HepG2 (cell line): ENCODE data around the gene C16orf54. TPM values are rescaled to one million over a fixed set of nuclear protein-coding genes. Genes with fewer than 3 reads are reported as not detected.

ENCODE experiments used
- ARID3A ChIP-seq: IDR thresholded peaks from 2 replicates; pipeline ENCODE4 v1.6.1; 2012; ENCODE audit warnings: low read depth, low read length, improper control_type of control experiment
- HDAC2 ChIP-seq: sonication (generic); formaldehyde crosslinking; IDR thresholded peaks from 2 replicates; pipeline ENCODE4 v1.4.0; 2020; ENCODE audit warnings: missing genetic modification reagents
- MTA1 ChIP-seq: sonication (generic); formaldehyde crosslinking; IDR thresholded peaks from 2 replicates; pipeline ENCODE4 v1.4.0; 2020; ENCODE audit warnings: missing genetic modification reagents, mild to moderate bottlenecking, borderline replicate concordance
- MTERF4 ChIP-seq: sonication (generic); formaldehyde crosslinking; IDR thresholded peaks from 2 replicates; pipeline ENCODE4 v1.8.0; 2023; ENCODE audit warnings: mild to moderate bottlenecking, missing genetic modification reagents
- NFATC3 ChIP-seq: sonication (generic); formaldehyde crosslinking; IDR thresholded peaks from 2 replicates; pipeline ENCODE4 v1.5.1; 2020; ENCODE audit warnings: mild to moderate bottlenecking, missing genetic modification reagents
- NFKBIZ ChIP-seq: IDR thresholded peaks from 2 replicates; pipeline ENCODE4 v1.6.1; 2018; ENCODE audit warnings: missing genetic modification reagents, missing compliant biosample characterization
- PPARG ChIP-seq: conservative IDR thresholded peaks from 2 replicates; pipeline ENCODE4 v1.6.1; 2016; ENCODE audit warnings: missing biosample characterization, missing genetic modification reagents
- TBX3 ChIP-seq: fragments of 450-650 bp; IDR thresholded peaks from 2 replicates; pipeline ENCODE4 v1.6.1; 2017; ENCODE audit warnings: antibody characterized with exemption, mild to moderate bottlenecking, inconsistent platforms, borderline replicate concordance
- ZEB1 ChIP-seq: IDR thresholded peaks from 2 replicates; pipeline ENCODE4 v1.6.1; 2012; ENCODE audit warnings: mild to moderate bottlenecking, low read depth, inconsistent platforms; ENCODE audit not compliant: insufficient replicate concordance
- ZNF234 ChIP-seq: sonication (generic); formaldehyde crosslinking; conservative IDR thresholded peaks from 2 replicates; pipeline ENCODE4 v1.5.1; 2020; ENCODE audit warnings: mild to moderate bottlenecking, missing genetic modification reagents
- ZNF263 ChIP-seq: sonication (generic); formaldehyde crosslinking; IDR thresholded peaks from 2 replicates; pipeline ENCODE4 v1.4.0; 2020; ENCODE audit warnings: missing genetic modification reagents
- ZNF646 ChIP-seq: sonication (generic); formaldehyde crosslinking; IDR thresholded peaks from 2 replicates; pipeline ENCODE4 v1.9.0; 2021; ENCODE audit warnings: mild to moderate bottlenecking, missing genetic modification reagents
- ZNF703 ChIP-seq: sonication (generic); formaldehyde crosslinking; IDR thresholded peaks from 2 replicates; pipeline ENCODE4 v1.5.1; 2020; ENCODE audit warnings: missing genetic modification reagents, mild to moderate bottlenecking, moderate library complexity, borderline replicate concordance
- ZNF781 ChIP-seq: sonication (generic); formaldehyde crosslinking; IDR thresholded peaks from 2 replicates; pipeline ENCODE4 v1.5.1; 2020; ENCODE audit warnings: borderline replicate concordance, mild to moderate bottlenecking, missing genetic modification reagents; ENCODE audit errors: not compliant biosample characterization
- ZNF792 ChIP-seq: IDR thresholded peaks from 2 replicates; pipeline ENCODE4 v1.6.1; 2016
- ZSCAN9 ChIP-seq: IDR thresholded peaks from 2 replicates; pipeline ENCODE4 v1.6.1; 2016; ENCODE audit warnings: borderline replicate concordance
- polyA plus RNA-seq, 8 experiments: library from polyadenylated mRNA; depleted of rRNA in 3 of 8; stranded (reverse) in 7 of 8; unstranded in 1 of 8; fragments of >200 nt; fragmentation: Illumina TruSeq in 4 of 8; extraction: Trizol in 4 of 8; gene quantifications; 2 replicates each; pipeline versions ENCODE4 v1.2.1 to v1.2.3, GENCODE V29; 2011 to 2016; ENCODE audit warnings: low read depth in 4 of 8, missing spikeins in 1 of 8, mixed read lengths in 1 of 8; ENCODE audit not compliant: insufficient read depth in 1 of 8
- total RNA-seq, 5 experiments: library from RNA; depleted of rRNA; stranded (reverse); fragments of >200 nt; fragmentation: Illumina TruSeq; extraction: Trizol; gene quantifications; 2 replicates each; pipeline ENCODE4 v1.2.3, GENCODE V29; 2016; ENCODE audit warnings: low read depth in 1 of 5
- TF ChIP-seq, protein P1 (sequence below): sonication (generic); formaldehyde crosslinking; IDR thresholded peaks from 2 replicates; pipeline ENCODE4 v1.4.0; 2020; ENCODE audit warnings: missing genetic modification reagents, low read depth, mild to moderate bottlenecking, borderline replicate concordance
- TF ChIP-seq, protein P2 (sequence below): IDR thresholded peaks from 2 replicates; pipeline ENCODE4 v1.6.1; 2012; ENCODE audit warnings: inconsistent platforms

C16orf54 gene
- total and polyA plus RNA-seq, 2 of the 13 experiments (the other 11 are each of a cell fraction or from before 2014, with no cell fraction given): not detected

DNA sequence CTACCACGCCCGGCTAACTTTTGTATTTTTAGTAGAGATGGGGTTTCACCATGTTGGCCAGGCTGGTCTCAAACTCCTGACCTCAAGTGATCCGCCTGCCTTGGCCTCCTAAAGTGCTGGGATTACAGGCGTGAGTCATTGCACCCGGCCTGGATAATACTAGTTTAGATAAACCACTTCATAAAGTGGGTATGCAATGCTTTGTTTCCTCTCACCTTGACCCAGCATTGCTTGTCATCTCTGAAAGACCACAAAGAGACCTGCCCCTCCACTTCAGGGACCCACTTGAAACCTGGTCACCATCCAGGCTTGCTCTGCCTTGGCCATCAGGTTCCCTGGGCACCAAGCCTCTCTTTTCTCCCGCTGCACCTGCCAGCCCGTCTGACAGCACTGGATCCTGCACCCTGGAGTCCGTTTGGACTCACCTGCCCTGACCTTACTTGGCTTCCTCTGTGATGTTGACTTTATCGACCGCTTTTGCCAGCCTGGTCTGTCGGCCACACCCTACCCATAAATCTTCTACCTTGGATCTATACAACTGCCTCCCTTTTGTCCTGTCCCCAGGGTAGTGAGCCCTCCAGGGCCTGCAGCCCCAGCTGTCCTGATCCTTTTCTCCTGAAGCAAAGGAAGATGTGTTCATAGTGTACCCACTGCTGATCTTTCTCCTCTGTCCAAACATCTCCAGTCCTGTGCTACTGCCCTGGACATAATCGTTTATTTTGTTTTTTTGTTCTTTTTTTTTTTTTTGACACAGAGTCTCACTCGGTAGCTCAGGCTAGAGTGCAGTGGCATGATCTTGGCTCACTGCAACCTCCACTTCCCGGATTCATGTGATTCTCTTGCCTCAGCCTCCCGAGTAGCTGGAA, 19.6 kb upstream of the C16orf54 start (continued):
- 0 out of 2 replicates have a peak, but pooled peaks have one; percentile 48 for TF ChIP-seq ZSCAN9 (CRISPR knock-in tag)
- TF ChIP-seq MTERF4 (CRISPR knock-in tag): 0 out of 2 replicates have a peak, but pooled peaks have one; percentile 10
- TF ChIP-seq, protein P1, sequence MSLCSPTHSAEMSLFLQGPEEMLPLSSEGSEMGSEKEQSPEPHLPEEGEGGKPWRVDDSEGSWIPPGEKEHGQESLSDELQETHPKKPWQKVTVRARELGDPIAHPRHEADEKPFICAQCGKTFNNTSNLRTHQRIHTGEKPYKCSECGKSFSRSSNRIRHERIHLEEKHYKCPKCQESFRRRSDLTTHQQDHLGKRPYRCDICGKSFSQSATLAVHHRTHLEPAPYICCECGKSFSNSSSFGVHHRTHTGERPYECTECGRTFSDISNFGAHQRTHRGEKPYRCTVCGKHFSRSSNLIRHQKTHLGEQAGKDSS: peak; percentile 85; the same call in 1 of the 2 replicates
- 0 out of 2 replicates have a peak, but pooled peaks have one; percentile 32 for TF ChIP-seq ZNF646 (CRISPR knock-in tag)
- TF ChIP-seq NFATC3 (CRISPR knock-in tag): peak; percentile 76; the same call in 1 of the 2 replicates
- peak; percentile 99 for TF ChIP-seq HDAC2
- TF ChIP-seq ZNF792 (CRISPR knock-in tag): peak; percentile 74; the same call in 1 of the 2 replicates
- TF ChIP-seq ARID3A: peak; percentile 84
- TF ChIP-seq ZNF234 (CRISPR knock-in tag): no peak
- no peak for TF ChIP-seq ZNF781
- TF ChIP-seq TBX3: peak; percentile 66
- no peak for TF ChIP-seq ZNF703 (CRISPR knock-in tag)
- peak; percentile 99 for TF ChIP-seq ZEB1
- peak; percentile 100 for TF ChIP-seq MTA1
- peak; percentile 94 for TF ChIP-seq NFKBIZ (CRISPR knock-in tag)
- TF ChIP-seq, protein P2, sequence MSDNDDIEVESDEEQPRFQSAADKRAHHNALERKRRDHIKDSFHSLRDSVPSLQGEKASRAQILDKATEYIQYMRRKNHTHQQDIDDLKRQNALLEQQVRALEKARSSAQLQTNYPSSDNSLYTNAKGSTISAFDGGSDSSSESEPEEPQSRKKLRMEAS: peak; percentile 54; the same call in 1 of the 2 replicates
- peak; percentile 80 for TF ChIP-seq PPARG (CRISPR knock-in tag)
- peak; percentile 68; the same call in 1 of the 2 replicates for TF ChIP-seq ZNF263 (CRISPR knock-in tag)
